Amniotic epithelial cell (primary cell): ENCODE data around the gene COA7.

Experiments used
- DNase-seq: peaks from one replicate; pipeline ENCODE4 v3.0.0-alpha.2; 2010; ENCODE audit warnings: low read depth

Gene COA7

GRCh38 chr1:52669696-52670095, 28.5 kb downstream of the COA7 start:
- DNase-seq: peak; percentile 75

DNA sequence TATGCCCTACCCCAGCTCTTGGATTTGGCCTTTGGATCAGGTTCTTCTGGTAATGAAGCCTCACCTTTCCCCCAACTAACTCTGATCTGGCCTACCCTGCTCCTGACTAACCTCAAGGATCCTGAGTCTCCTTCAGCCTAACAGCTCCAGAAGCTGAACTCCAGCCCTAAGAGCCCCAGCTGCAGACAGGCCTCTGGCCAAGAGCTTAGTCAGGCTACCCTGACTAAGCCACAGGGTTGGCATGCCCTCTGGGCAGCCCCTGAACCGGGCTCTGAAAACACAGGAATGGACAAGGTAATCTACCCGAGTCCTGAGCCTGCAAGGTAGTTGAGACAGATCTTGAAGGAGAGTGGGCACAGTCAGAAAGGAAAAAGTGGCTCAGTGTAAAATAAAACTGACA, 29.4 kb downstream of the COA7 start:
- DNase-seq: peak; percentile 42

GRCh38 chr1:52667984-52668383, 30.2 kb downstream of the COA7 start:
- DNase-seq: no peak

DNA sequence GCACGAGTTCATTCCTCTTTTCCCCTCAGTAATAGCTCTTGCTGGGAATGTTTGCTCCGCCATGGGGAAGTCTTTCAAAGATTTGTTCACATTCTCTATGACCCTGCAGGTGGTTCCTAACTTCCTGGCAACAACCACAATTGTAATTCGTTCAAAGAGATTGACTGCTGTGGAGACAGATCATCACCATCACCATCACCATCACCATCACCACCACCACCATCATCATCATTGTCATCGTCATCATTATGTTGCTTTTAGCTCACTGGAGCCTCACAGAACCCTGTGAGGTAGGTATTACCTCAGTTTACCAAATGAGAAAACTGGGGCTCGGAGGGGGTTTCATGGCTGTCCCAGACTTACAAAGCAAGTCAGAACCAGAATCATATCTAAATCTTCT, 30.9 kb downstream of the COA7 start:
- DNase-seq: no peak

- DNase-seq: peak; percentile 88
Observed at GRCh38 chr1:52665006-52665941, 32.9 kb downstream of the COA7 start.

- DNase-seq: peak; percentile 75
Observed at GRCh38 chr1:52663716-52664115, 34.4 kb downstream of the COA7 start.

DNA sequence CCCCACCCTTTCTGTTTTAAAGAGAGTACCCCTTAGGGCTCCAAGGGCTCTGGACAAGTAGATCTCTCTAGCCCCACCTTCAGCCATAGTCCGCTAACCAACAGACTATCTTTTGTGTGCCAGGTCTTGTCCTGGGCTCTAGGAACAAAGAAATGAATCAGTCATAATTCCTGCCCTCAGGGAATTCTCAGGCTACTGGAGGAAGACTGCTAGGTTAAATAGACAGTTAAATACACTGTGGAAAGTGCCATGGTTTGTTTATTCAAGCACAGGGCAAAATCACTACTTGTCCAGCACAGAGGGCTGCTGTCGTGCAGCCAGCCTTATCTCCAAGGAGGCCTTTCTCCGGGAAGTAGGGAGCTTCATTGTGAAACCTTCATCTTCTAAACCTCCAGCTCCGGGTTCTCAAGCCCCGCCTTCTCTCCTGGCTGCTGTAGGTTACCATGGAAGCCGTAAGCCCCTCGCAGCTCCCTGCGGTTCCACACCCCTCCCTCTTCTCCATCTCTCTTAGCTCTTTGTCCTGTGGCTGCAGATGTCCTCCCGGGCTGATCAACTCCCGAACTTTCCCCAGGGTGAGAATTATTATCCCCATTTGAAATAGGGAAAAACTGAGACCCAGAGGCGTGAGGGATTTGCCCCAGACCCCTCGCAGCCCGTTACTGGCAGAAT, 35.4 kb downstream of the COA7 start:
- DNase-seq: peak; percentile 85

DNA sequence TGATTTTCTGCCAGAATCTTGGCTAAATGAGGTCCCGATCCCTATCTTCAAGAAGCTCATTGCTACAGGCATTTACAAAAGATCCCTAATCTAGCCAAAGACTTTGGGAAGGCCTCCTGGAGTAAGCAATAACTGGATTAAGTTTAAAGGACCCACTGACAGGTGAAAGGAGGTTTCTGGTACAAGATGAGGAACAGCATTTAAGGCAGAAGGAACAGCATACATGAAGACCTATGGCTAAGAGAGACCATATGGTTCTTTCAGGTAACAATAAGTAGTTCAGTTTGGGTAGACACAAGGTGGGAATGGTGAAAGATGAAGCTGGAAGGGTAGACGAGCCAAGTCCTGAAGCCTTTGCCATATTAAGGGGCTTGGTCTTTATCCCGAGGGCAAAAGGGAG, 37.3 kb downstream of the COA7 start:
- no peak for DNase-seq

- DNase-seq: no peak
Observed at GRCh38 chr1:52659851-52660596, 38.1 kb downstream of the COA7 start.

DNA sequence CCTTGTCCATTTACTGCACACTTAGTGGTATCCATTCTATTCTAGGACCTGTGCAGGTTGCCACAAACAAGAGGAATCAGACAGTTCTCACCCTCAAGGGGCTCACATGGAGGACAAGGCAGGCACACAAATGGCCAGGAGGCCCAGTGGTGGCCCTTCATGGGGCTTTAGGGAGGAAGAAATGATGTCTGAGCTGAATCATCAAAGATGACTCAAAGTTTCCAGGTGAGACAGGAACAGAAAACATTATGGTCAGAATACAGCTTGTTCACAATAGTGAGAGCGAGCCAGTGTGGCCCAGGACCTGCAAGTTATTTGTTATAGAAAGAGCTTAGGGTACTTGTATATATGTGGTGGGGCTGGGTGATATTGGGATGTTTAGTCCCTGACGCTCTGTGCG, 38.8 kb downstream of the COA7 start:
- DNase-seq: no peak

GRCh38 chr1:52658795-52659194, 39.4 kb downstream of the COA7 start:
- DNase-seq: no peak

DNA sequence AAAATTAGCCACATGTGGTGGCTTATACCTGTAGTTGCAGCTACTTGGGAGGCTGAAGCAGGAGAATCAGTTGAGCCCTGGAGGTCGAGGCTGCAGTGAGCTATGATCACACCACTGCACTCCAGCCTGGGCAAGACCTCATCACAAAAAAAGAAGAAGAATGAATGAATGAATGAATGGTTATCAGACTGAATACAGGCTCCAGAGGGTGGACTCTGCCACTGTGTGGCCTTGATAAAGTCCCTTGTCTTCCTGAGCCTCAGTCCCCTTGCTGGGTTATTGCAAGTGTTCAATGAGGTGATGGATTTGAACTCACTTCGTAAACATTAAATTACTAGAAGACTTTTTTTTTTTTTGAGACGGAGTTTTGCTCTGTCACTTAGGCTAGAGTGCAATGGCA, 40.4 kb downstream of the COA7 start:
- no peak for DNase-seq

DNA sequence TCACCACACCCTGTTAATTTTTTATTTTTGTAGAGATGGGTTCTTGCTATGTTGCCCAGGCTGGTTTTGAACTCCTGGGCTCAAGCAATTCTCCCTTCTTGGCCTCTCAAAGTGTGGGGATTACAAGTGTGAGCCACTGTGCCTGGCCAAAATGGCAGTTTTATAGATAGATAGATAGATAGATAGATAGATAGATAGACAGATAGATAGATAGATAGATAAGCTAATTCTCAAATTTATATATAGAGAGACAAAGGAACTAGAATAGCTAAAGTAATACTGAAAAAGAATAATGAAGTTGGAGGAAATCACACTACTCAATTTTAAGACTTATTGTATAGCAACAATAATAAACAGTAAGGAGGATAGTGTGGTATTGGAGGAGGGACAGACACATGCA, 44.1 kb downstream of the COA7 start:
- no peak for DNase-seq

DNA sequence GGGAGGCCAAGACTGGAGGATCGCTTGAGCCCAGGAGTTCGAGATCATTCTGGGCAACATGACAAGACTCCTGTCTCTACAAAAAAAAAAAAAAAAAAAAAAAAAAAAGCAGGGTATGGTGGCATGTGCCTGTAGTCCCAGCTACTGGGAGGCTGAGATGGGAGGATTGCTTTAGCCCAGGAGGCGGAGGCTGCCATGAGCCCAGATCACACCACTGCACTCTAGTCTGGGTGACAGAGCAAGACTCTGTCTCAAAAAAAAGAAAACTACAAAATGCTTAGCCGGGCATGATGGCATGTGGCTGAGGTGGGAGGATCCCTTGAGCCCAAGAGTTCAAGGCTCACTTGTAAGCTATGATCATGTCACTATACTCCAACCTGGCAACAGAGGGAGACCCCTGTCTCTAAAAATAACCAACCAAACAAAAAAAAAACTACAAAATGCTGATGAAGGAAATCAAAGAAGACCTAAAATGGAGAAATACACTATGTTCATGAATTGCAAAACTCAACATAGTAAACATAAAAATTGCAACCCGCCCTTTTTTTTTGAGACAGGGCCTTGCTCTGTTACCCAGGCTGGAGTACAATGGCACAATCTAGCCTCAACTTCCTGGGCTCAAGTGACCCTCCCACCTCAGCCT, 44.8 kb downstream of the COA7 start:
- DNase-seq: no peak

DNA sequence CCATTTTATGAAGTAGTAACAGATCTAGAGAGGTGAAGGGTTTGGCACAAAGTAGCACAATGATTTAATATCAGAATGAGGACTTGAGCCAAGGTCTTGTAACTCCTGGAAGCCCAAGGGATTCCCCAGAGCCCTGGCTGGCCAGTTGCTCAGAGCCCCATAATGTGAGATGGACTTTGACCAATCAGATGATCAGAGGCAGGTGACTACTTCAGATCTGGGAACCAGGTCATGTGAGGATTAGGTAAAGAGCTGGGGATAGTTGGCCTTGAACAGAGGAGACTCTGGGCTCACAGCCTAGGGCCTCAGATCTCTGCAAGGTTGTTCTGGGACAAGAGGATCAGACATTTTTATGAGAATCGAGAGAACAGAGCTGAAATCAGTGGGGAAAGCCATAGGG, 46.2 kb downstream of the COA7 start:
- DNase-seq: no peak

DNA sequence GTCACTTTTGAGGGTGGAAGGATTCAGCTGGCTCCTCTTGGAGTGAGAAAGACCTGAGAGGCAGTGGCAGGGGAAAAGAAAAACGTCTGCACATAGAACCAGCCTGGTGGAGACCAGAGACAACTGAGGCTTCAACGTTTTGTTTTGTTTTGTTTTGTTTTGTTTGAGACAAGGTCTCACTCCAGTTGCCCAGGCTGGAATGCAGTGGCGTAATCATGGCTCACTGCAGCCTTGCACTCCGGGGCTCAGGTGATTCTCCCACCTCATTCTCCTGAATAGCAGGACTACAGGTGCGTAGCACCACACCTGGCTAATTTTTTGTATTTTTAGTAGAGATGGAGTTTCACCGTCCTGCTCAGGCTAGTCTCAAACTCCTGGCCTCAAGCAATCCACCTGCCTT, 52.9 kb downstream of the COA7 start:
- DNase-seq: no peak

- no peak for DNase-seq
Observed at GRCh38 chr1:52641307-52641706, 56.8 kb downstream of the COA7 start.

DNA sequence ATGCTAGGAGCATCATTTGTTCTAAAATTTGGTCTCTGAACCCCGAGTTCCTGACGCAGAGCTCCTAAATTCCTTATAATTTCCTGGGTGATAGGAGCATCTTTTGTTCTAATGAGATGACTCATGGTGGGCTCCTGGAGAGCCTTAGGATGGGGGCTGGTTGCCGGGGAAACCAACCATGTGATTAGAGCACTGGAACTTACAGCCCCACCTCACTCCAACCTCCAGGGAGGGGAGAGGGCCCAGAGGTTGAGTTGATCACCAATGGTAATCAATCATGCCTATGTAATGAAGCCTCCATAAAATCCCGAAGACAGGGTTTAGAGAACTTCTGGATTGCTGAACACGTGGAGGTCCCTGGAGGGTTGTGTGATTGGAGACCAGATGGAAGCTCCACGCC, 57.5 kb downstream of the COA7 start:
- no peak for DNase-seq

GRCh38 chr1:52637946-52638345, 60.2 kb downstream of the COA7 start:
- DNase-seq: no peak

- no peak for DNase-seq
Observed at GRCh38 chr1:52636721-52637695, 61.1 kb downstream of the COA7 start.
